GM23338 (cell line): Measurements from ENCODE around the gene RAD51B.
A peak's percentile ranks its signal among the peaks of the same experiment; 100 is the strongest.

Experiments
- CTCF ChIP-seq, 2 experiments: fragments of 200-600 bp in 1 of 2; sonication (generic) in 1 of 2; conservative IDR thresholded peaks; 2 replicates each; pipeline versions ENCODE4 v1.5.1 to v1.6.1; 2016 to 2017; ENCODE audit warnings: antibody characterized with exemption in 2 of 2, low read depth in 2 of 2, mild to moderate bottlenecking in 2 of 2, moderate library complexity in 1 of 2
- EZH2 ChIP-seq: fragments of 200-600 bp; sonication (generic); IDR thresholded peaks from one replicate; pipeline ENCODE4 v1.8.0; 2017; ENCODE audit warnings: antibody characterized with exemption, mild to moderate bottlenecking, low read depth; ENCODE audit not compliant: unreplicated experiment
- EZH2phosphoT487 ChIP-seq: fragments of 200-600 bp; sonication (generic); IDR thresholded peaks from one replicate; pipeline ENCODE4 v1.8.1; 2018; ENCODE audit warnings: antibody characterized with exemption; ENCODE audit not compliant: unreplicated experiment
- POLR2AphosphoS5 ChIP-seq: IDR thresholded peaks from 2 replicates; pipeline ENCODE4 v1.6.1; 2016; ENCODE audit warnings: antibody characterized with exemption, low read depth
- STAT1 ChIP-seq: IDR thresholded peaks from one replicate; pipeline ENCODE4 v1.6.1; 2016; ENCODE audit warnings: antibody characterized with exemption; ENCODE audit not compliant: unreplicated experiment
- TF ChIP-seq, protein P1 (sequence below): IDR thresholded peaks from one replicate; pipeline ENCODE4 v1.6.1; 2018; ENCODE audit warnings: antibody characterized with exemption; ENCODE audit not compliant: unreplicated experiment

- TF ChIP-seq CTCF (conservative IDR thresholded peaks at IDR 0.05; ENCODE audit: low read depth in 2 of 2) = peak in 1 of 2 experiments; percentile 23; a peak in 1 of 4 replicates
- TF ChIP-seq, protein P1, sequence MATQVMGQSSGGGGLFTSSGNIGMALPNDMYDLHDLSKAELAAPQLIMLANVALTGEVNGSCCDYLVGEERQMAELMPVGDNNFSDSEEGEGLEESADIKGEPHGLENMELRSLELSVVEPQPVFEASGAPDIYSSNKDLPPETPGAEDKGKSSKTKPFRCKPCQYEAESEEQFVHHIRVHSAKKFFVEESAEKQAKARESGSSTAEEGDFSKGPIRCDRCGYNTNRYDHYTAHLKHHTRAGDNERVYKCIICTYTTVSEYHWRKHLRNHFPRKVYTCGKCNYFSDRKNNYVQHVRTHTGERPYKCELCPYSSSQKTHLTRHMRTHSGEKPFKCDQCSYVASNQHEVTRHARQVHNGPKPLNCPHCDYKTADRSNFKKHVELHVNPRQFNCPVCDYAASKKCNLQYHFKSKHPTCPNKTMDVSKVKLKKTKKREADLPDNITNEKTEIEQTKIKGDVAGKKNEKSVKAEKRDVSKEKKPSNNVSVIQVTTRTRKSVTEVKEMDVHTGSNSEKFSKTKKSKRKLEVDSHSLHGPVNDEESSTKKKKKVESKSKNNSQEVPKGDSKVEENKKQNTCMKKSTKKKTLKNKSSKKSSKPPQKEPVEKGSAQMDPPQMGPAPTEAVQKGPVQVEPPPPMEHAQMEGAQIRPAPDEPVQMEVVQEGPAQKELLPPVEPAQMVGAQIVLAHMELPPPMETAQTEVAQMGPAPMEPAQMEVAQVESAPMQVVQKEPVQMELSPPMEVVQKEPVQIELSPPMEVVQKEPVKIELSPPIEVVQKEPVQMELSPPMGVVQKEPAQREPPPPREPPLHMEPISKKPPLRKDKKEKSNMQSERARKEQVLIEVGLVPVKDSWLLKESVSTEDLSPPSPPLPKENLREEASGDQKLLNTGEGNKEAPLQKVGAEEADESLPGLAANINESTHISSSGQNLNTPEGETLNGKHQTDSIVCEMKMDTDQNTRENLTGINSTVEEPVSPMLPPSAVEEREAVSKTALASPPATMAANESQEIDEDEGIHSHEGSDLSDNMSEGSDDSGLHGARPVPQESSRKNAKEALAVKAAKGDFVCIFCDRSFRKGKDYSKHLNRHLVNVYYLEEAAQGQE = no peak
- no peak for TF ChIP-seq EZH2
- no peak for TF ChIP-seq EZH2phosphoT487
- no peak for TF ChIP-seq POLR2AphosphoS5
- no peak for TF ChIP-seq STAT1
These were observed 64.1 kb downstream of the RAD51B start for GRCh38 chr14:67883717-67884116.
